ENCODE measurements around the gene NTNG2.

- TF ChIP-seq, protein P1, sequence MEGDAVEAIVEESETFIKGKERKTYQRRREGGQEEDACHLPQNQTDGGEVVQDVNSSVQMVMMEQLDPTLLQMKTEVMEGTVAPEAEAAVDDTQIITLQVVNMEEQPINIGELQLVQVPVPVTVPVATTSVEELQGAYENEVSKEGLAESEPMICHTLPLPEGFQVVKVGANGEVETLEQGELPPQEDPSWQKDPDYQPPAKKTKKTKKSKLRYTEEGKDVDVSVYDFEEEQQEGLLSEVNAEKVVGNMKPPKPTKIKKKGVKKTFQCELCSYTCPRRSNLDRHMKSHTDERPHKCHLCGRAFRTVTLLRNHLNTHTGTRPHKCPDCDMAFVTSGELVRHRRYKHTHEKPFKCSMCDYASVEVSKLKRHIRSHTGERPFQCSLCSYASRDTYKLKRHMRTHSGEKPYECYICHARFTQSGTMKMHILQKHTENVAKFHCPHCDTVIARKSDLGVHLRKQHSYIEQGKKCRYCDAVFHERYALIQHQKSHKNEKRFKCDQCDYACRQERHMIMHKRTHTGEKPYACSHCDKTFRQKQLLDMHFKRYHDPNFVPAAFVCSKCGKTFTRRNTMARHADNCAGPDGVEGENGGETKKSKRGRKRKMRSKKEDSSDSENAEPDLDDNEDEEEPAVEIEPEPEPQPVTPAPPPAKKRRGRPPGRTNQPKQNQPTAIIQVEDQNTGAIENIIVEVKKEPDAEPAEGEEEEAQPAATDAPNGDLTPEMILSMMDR (IDR thresholded peaks at IDR 0.05 in 2 of 3, conservative IDR thresholded peaks at IDR 0.05 in 1 of 3; ENCODE audit: control insufficient read depth in 2 of 3, extremely low read depth in 1 of 3, insufficient read depth in 1 of 3, low read depth in 3 of 3, low read length in 3 of 3) = no peak
- TF ChIP-seq KDM1A (IDR thresholded peaks at IDR 0.05; ENCODE audit: borderline replicate concordance) (no peak), MXI1 (IDR thresholded peaks at IDR 0.05; ENCODE audit: low read depth, low read length) (no peak), CBX3 (IDR thresholded peaks at IDR 0.05; ENCODE audit: borderline replicate concordance, low read depth) (no peak), PRDM15 (CRISPR knock-in tag; IDR thresholded peaks at IDR 0.05) (no peak), EZH2 (IDR thresholded peaks at IDR 0.05; ENCODE audit: borderline replicate concordance, control insufficient read depth, low read depth, low read length) (no peak), SP1 (IDR thresholded peaks at IDR 0.05; ENCODE audit: low read depth, low read length) (no peak), RAD51 (IDR thresholded peaks at IDR 0.05) (no peak), EED (IDR thresholded peaks at IDR 0.05; ENCODE audit: low read depth) (no peak)
- TF ChIP-seq, protein P2, sequence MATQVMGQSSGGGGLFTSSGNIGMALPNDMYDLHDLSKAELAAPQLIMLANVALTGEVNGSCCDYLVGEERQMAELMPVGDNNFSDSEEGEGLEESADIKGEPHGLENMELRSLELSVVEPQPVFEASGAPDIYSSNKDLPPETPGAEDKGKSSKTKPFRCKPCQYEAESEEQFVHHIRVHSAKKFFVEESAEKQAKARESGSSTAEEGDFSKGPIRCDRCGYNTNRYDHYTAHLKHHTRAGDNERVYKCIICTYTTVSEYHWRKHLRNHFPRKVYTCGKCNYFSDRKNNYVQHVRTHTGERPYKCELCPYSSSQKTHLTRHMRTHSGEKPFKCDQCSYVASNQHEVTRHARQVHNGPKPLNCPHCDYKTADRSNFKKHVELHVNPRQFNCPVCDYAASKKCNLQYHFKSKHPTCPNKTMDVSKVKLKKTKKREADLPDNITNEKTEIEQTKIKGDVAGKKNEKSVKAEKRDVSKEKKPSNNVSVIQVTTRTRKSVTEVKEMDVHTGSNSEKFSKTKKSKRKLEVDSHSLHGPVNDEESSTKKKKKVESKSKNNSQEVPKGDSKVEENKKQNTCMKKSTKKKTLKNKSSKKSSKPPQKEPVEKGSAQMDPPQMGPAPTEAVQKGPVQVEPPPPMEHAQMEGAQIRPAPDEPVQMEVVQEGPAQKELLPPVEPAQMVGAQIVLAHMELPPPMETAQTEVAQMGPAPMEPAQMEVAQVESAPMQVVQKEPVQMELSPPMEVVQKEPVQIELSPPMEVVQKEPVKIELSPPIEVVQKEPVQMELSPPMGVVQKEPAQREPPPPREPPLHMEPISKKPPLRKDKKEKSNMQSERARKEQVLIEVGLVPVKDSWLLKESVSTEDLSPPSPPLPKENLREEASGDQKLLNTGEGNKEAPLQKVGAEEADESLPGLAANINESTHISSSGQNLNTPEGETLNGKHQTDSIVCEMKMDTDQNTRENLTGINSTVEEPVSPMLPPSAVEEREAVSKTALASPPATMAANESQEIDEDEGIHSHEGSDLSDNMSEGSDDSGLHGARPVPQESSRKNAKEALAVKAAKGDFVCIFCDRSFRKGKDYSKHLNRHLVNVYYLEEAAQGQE (IDR thresholded peaks at IDR 0.05; ENCODE audit: low read depth, low read length) = no peak
Measured at GRCh38 chr9:132236662-132237311, 74.9 kb downstream of the NTNG2 start.
